Ramos (cell line): ENCODE data around the gene INPP4A.

ENCODE experiments used
- in situ Hi-C: fragments of 300-500 bp; cut with MboI; formaldehyde crosslinking; loops from one replicate; pipeline ENCODE4 v1.14.3; 2022; ENCODE audit warnings: low sequenced_read_pairs; ENCODE audit not compliant: unreplicated experiment

The INPP4A gene

GRCh38 chr2:98444436-98445176 lies at the start of gene INPP4A:
Gene INPP4A (plus strand): TSS chr2:98444858. CDS start chr2:98520049, 75,191 bp downstream.
- in situ Hi-C loops, result no loop called here

- in situ Hi-C loops, result no loop called here
Observed at GRCh38 chr2:98395977-98396376, 48.7 kb upstream of the INPP4A start.

- in situ Hi-C loops, result no loop called here
Observed at GRCh38 chr2:98396745-98397355, 47.8 kb upstream of the INPP4A start.

- in situ Hi-C loops, result no loop called here
Observed at GRCh38 chr2:98399140-98399539, 45.5 kb upstream of the INPP4A start.

- in situ Hi-C loops, result loop anchor here (25.0 kb wide), 1 partner anchor 433 kb away; no protein-coding TSS in a partner anchor
Observed at GRCh38 chr2:98403878-98404277, 40.8 kb upstream of the INPP4A start.

GRCh38 chr2:98404556-98405250 lies 40.0 kb upstream of the INPP4A start:
- in situ Hi-C loops, result loop anchor here (25.0 kb wide), 1 partner anchor 433 kb away; no protein-coding TSS in a partner anchor

- in situ Hi-C loops, result loop anchor here (25.0 kb wide), 1 partner anchor 432 kb away; no protein-coding TSS in a partner anchor
Observed at GRCh38 chr2:98405301-98405700, 39.4 kb upstream of the INPP4A start.

GRCh38 chr2:98408155-98408554 lies 36.5 kb upstream of the INPP4A start:
- in situ Hi-C loops, result loop anchor here (25.0 kb wide), 1 partner anchor 429 kb away; no protein-coding TSS in a partner anchor

- in situ Hi-C loops, result loop anchor here (10.0 to 25.0 kb wide), 2 partner anchors 192 to 424 kb away; partner anchors contain the start of genes COA5 and UNC50
Observed at GRCh38 chr2:98412751-98413458, 31.8 kb upstream of the INPP4A start.

- in situ Hi-C loops, result loop anchor here (10.0 to 25.0 kb wide), 2 partner anchors 191 to 423 kb away; partner anchors contain the start of genes COA5 and UNC50
Observed at GRCh38 chr2:98414246-98414645, 30.4 kb upstream of the INPP4A start.

- in situ Hi-C loops, result loop anchor here (10.0 to 25.0 kb wide), 2 partner anchors 189 to 422 kb away; partner anchors contain the start of genes COA5 and UNC50
Observed at GRCh38 chr2:98415719-98416248, 28.9 kb upstream of the INPP4A start.

GRCh38 chr2:98416383-98417159 lies 28.1 kb upstream of the INPP4A start:
- in situ Hi-C loops, result loop anchor here (10.0 to 25.0 kb wide), 2 partner anchors 188 to 421 kb away; partner anchors contain the start of genes COA5 and UNC50

GRCh38 chr2:98419544-98419943 lies 25.1 kb upstream of the INPP4A start:
- in situ Hi-C loops, result loop anchor here (10.0 to 25.0 kb wide), 2 partner anchors 185 to 418 kb away; partner anchors contain the start of genes COA5 and UNC50

GRCh38 chr2:98419977-98420725 lies 24.5 kb upstream of the INPP4A start:
- in situ Hi-C loops, result loop anchor here (10.0 to 25.0 kb wide), 2 partner anchors 185 to 417 kb away; partner anchors contain the start of genes COA5 and UNC50

- in situ Hi-C loops, result loop anchor here (25.0 kb wide), 1 partner anchor 415 kb away; no protein-coding TSS in a partner anchor
Observed at GRCh38 chr2:98422449-98422848, 22.2 kb upstream of the INPP4A start.

GRCh38 chr2:98426771-98427170 lies 17.9 kb upstream of the INPP4A start:
- in situ Hi-C loops, result no loop called here

- in situ Hi-C loops, result no loop called here
Observed at GRCh38 chr2:98432145-98432544, 12.5 kb upstream of the INPP4A start.
